Gastrocnemius medialis (tissue), 4 donors: ENCODE results near the gene THOP1.

Experiments used
- POLR2A ChIP-seq, 2 donors: fragments of 450-650 bp; IDR thresholded peaks; one replicate each; pipeline ENCODE4 v1.6.1; 2017; ENCODE audit warnings: antibody characterized with exemption in 2 of 2, mild to moderate bottlenecking in 2 of 2, moderate library complexity in 2 of 2
- TF ChIP-seq, protein P1 (sequence below), 5 experiments: fragments of 450-650 bp in 3 of 5; fragments of 200-600 bp in 2 of 5; sonication (generic) in 2 of 5; IDR thresholded peaks in 4 of 5; conservative IDR thresholded peaks in 1 of 5; 1 replicate in 4 of 5; 2 replicates in 1 of 5; pipeline ENCODE4 v1.5.1; 2016 to 2019; ENCODE audit warnings: antibody characterized with exemption in 5 of 5, mild to moderate bottlenecking in 3 of 5, moderate library complexity in 3 of 5

DNA sequence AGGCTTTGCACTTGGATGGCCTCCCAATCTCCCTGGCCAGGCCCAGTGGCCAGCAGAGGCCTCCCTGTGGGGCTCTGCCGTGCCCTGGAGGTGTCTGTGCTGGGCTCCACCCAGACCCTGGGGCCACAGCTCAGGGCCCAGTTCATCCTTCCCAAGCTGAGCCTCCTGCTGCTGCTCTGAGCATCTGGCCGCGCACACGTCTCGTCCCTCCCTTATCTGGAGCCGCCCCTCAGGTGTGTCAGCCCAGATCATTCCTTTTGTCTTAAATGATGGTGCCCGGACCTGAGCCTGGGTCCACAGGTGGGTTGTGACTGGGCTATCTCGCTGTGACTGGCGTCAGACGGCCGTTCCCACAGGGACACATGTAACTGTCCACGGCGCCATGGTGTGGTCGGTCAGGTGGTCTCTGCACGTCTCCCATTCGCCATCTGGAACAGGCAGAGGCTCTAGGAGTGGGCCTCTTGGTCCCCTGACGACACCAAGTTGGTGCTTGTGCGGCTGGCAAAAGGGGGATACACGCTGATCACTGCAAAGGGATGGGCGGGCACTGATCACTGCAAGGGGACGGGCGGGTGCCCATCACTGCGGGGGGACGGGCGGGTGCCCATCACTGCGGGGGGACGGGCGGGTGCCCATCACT, 20.1 kb downstream of the THOP1 start:
- TF ChIP-seq, protein P1, sequence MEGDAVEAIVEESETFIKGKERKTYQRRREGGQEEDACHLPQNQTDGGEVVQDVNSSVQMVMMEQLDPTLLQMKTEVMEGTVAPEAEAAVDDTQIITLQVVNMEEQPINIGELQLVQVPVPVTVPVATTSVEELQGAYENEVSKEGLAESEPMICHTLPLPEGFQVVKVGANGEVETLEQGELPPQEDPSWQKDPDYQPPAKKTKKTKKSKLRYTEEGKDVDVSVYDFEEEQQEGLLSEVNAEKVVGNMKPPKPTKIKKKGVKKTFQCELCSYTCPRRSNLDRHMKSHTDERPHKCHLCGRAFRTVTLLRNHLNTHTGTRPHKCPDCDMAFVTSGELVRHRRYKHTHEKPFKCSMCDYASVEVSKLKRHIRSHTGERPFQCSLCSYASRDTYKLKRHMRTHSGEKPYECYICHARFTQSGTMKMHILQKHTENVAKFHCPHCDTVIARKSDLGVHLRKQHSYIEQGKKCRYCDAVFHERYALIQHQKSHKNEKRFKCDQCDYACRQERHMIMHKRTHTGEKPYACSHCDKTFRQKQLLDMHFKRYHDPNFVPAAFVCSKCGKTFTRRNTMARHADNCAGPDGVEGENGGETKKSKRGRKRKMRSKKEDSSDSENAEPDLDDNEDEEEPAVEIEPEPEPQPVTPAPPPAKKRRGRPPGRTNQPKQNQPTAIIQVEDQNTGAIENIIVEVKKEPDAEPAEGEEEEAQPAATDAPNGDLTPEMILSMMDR (IDR thresholded peaks at IDR 0.05 in 4 of 5, conservative IDR thresholded peaks at IDR 0.05 in 1 of 5) = no peak
- TF ChIP-seq POLR2A (IDR thresholded peaks at IDR 0.05) = no peak
